Parathyroid adenoma (tissue), 2 donors: ENCODE results near the gene HOXB9.

Experiments
- H2AFZ ChIP-seq: fragments of 300-600 bp; sonication (generic); one replicate; pipeline ENCODE4 v1.7.0; 2017; ENCODE audit warnings: antibody characterized with exemption, mild to moderate bottlenecking
- H3K27ac ChIP-seq: fragments of 300-600 bp; sonication (generic); one replicate; pipeline ENCODE4 v1.7.0; 2017
- H3K27me3 ChIP-seq: fragments of 300-600 bp; sonication (generic); one replicate; pipeline ENCODE4 v1.7.0; 2017; ENCODE audit warnings: low read length; ENCODE audit not compliant: control insufficient read depth, insufficient read depth
- H3K36me3 ChIP-seq: fragments of 300-600 bp; sonication (generic); one replicate; pipeline ENCODE4 v1.7.0; 2017; ENCODE audit warnings: low read length; ENCODE audit not compliant: control insufficient read depth, insufficient read depth
- H3K4me1 ChIP-seq: fragments of 300-600 bp; sonication (generic); one replicate; pipeline ENCODE4 v1.7.0; 2017; ENCODE audit warnings: control low read depth
- H3K4me2 ChIP-seq: fragments of 300-600 bp; sonication (generic); one replicate; pipeline ENCODE4 v1.7.0; 2017; ENCODE audit warnings: low read length
- H3K4me3 ChIP-seq: fragments of 300-600 bp; sonication (generic); one replicate; pipeline ENCODE4 v1.7.0; 2017; ENCODE audit warnings: low read depth, low read length
- H3K79me2 ChIP-seq: fragments of 300-600 bp; sonication (generic); one replicate; pipeline ENCODE4 v1.7.0; 2017; ENCODE audit warnings: control low read depth
- H3K9ac ChIP-seq: fragments of 300-600 bp; sonication (generic); one replicate; pipeline ENCODE4 v1.7.0; 2017; ENCODE audit warnings: mild to moderate bottlenecking
- H3K9me3 ChIP-seq: fragments of 300-600 bp; sonication (generic); one replicate; pipeline ENCODE4 v1.7.0; 2017; ENCODE audit warnings: low read length; ENCODE audit not compliant: control insufficient read depth
- TF ChIP-seq, protein P1 (sequence below): fragments of 300-600 bp; sonication (generic); IDR thresholded peaks from one replicate; pipeline ENCODE4 v1.7.0; 2017; ENCODE audit warnings: antibody characterized with exemption, mild to moderate bottlenecking
- donor health status: primary hyperparathyroidism.

The HOXB9 gene

DNA sequence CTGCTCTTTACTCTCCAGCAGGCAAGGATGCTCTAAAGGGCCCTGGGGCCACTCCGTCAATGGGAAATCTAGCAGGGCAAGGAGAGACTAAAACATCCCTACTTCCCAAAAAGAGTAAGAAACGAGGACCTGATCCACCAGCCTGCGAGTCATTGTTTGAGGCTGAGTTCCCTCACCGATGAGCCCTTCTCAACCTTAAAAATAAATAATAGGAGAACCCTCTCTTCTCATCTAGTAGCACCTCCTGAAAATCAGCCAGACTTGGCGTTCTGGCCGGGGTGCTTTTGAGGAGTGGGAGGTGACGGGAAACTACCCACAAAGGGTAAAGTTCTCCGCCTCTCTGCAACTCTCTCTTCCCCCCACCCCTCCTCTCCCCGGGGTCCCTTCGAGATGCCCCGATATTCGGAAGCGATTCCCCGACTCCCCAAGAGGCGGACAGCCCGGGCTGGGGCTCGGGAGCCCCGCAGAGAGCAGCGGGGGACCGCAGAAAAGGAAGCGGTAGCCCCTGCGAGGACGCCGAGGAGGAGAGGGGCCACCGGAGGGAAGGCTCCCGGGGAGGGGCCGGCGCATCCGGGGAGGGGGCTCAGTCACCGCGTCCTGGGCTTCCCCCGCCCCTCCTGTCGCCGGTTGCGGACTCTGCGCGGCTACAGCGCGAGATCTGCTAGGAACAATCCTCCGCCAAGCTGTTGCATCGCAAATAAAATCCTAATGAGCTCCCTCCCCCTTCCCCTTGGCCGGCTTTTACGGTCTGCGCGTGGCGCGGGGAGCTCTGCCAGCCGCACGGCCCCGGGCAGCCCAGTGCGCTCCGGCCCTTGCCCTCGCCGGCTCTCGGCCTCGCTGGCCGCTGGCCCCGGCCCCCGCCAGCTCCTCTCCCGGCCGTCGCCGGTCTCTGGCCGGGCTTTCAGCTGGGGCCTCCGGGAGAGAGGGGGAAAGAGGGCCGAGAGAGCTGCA, 1.3 kb downstream of the HOXB9 start:
- Histone ChIP-seq H3K9ac (no peak overlapping the region), H3K4me3 (no peak overlapping the region), H3K36me3 (no peaks in the 10 kb centered on the region), H2AFZ (no peak overlapping the region), H3K27ac (no peak overlapping the region), H3K79me2 (no peaks in the 10 kb centered on the region), H3K9me3 (no peaks in the 10 kb centered on the region), H3K4me2 (peak overlapping the region; percentile 58), H3K4me1 (peaks cover 6% of the 10 kb centered on the region), H3K27me3 (peaks cover 47% of the 10 kb centered on the region)
- TF ChIP-seq, protein P1, sequence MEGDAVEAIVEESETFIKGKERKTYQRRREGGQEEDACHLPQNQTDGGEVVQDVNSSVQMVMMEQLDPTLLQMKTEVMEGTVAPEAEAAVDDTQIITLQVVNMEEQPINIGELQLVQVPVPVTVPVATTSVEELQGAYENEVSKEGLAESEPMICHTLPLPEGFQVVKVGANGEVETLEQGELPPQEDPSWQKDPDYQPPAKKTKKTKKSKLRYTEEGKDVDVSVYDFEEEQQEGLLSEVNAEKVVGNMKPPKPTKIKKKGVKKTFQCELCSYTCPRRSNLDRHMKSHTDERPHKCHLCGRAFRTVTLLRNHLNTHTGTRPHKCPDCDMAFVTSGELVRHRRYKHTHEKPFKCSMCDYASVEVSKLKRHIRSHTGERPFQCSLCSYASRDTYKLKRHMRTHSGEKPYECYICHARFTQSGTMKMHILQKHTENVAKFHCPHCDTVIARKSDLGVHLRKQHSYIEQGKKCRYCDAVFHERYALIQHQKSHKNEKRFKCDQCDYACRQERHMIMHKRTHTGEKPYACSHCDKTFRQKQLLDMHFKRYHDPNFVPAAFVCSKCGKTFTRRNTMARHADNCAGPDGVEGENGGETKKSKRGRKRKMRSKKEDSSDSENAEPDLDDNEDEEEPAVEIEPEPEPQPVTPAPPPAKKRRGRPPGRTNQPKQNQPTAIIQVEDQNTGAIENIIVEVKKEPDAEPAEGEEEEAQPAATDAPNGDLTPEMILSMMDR = no peak

- H3K27ac ChIP-seq = no peak overlapping the region
- no peaks in the 10 kb centered on the region for H3K79me2 ChIP-seq
- H3K9me3 ChIP-seq = no peaks in the 10 kb centered on the region
- no peak overlapping the region for H3K4me2 ChIP-seq
- peaks cover 6% of the 10 kb centered on the region for H3K4me1 ChIP-seq
- peaks cover 47% of the 10 kb centered on the region for H3K27me3 ChIP-seq
- H2AFZ ChIP-seq = no peak overlapping the region
- no peak overlapping the region for H3K4me3 ChIP-seq
- TF ChIP-seq, protein P1 = no peak
- no peak overlapping the region for H3K9ac ChIP-seq
- H3K36me3 ChIP-seq = no peaks in the 10 kb centered on the region
Measured at GRCh38 chr17:48624118-48624517, 2.0 kb downstream of the HOXB9 start.

- Histone ChIP-seq H3K27ac (no peak overlapping the region), H3K27me3 (peaks cover 43% of the 10 kb centered on the region), H2AFZ (no peak overlapping the region), H3K4me3 (no peak overlapping the region), H3K9me3 (no peaks in the 10 kb centered on the region), H3K4me2 (no peak overlapping the region), H3K79me2 (no peaks in the 10 kb centered on the region), H3K9ac (no peak overlapping the region), H3K36me3 (no peaks in the 10 kb centered on the region), H3K4me1 (peaks cover 6% of the 10 kb centered on the region)
- TF ChIP-seq, protein P1 = no peak
Measured at GRCh38 chr17:48623583-48623982, 2.6 kb downstream of the HOXB9 start.

GRCh38 chr17:48622857-48623256, 3.3 kb downstream of the HOXB9 start:
- Histone ChIP-seq H3K4me2 (no peak overlapping the region), H2AFZ (no peak overlapping the region), H3K4me3 (no peak overlapping the region), H3K4me1 (peaks cover 6% of the 10 kb centered on the region), H3K27ac (no peak overlapping the region), H3K9ac (no peak overlapping the region), H3K36me3 (no peaks in the 10 kb centered on the region), H3K79me2 (no peaks in the 10 kb centered on the region), H3K27me3 (peaks cover 36% of the 10 kb centered on the region), H3K9me3 (no peaks in the 10 kb centered on the region)
- TF ChIP-seq, protein P1 = no peak
